ENCODE measurements around the gene EFCC1. TPM values are rescaled to one million over a fixed set of nuclear protein-coding genes. Genes with fewer than 3 reads are reported as not detected.
"Not testable (repeated sequence)": the region's sequence is repeated elsewhere in the genome, so short reads cannot be mapped to it uniquely, and the experiment has no call there.

Gene EFCC1
- total and polyA plus RNA-seq, 8 donors: 0.56 to 6.1 (median 0.73) TPM

DNA sequence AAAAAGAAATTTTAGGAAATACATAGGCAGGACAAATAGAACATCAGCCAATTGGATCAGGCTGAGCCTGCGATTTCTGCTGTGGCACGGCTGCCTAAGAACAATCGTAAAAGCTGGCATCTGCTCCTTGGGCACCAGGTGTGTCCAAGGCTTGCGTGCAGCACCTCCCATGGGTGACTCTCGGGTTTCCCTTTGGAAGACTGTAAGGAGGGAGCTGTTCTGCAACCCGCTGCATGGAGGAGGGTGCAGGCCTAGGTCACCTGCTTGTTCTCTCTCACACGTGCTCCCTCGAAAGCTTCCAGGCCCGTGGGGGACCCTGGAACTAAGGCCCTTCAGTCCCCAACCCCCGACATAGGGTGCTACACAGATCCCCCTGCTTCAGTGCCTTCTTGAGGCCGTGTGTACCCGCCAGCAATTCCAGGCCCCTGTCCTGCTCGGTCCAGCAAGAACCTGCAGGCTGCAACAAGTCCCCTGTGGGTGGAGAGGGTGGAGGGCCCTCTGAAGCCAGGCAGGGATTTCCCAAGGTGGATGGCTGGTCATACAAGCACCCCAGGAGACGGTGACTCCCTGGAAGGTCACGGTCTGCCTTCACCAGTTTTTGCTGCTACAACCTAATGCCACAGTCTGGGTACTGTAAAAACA is 62.9 kb downstream of the EFCC1 start:
- no peaks in the 10 kb centered on the region for H3K9me3 ChIP-seq
- H3K36me3 ChIP-seq: no peaks in the 10 kb centered on the region
- ATAC-seq: peak in 1 of 4 donors; percentile 17
- H3K27me3 ChIP-seq: no peaks in the 10 kb centered on the region
- TF ChIP-seq CTCF (IDR thresholded peaks at IDR 0.05): no peak
- intact Hi-C loops (cut with DNase I): no loop called here
- no peak overlapping the region for H3K4me3 ChIP-seq
- FAIRE-seq: no peak
- peak in 1 of 6 donors; percentile 34 for DNase-seq
- no peak overlapping the region for H3K27ac ChIP-seq
- peaks cover 0 to 3% (median 1%) of the 10 kb centered on the region in 3 donors for H3K4me1 ChIP-seq
- WGBS, 2 donors: 79 to 81% methylated on average over 15 of the region's 15 CpGs

DNA sequence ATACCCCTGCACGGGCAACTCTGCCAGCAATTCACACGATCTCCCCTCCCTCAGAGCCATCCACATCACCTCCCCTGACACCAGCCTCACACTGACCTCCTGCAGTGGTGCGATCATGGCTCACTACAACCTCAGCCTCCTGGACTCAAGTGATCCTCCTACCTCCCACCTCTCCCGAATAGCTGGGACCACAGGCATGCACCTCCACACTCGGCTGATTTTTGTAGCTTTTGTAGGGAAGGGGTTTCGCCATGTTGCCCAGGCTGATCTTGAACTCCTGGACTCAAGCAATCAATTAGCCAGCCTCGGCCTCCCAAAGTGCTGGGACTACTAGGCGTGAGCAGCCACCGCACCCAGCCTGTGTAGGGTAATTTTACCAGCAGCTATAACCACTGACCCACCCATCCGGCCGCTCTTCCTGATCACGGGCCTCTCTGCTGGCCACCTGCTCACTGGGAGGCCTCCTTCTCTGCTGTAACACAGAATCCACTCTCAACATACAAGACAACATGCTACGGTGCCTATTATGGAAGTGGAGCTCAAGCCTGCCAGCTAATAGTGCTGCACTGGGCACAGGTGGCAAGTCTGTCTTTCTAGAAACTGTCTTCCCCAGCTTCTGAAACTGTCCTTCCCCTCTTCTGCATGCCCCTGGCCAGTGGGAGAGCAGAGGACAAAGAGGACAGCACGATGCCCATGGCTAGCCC is 64.1 kb downstream of the EFCC1 start:
- Histone ChIP-seq H3K4me3 (no peak overlapping the region), H3K36me3 (no peaks in the 10 kb centered on the region), H3K4me1 (peaks cover 0 to 4% (median 0%) of the 10 kb centered on the region in 3 donors), H3K27ac (no peak overlapping the region), H3K27me3 (no peaks in the 10 kb centered on the region), H3K9me3 (no peaks in the 10 kb centered on the region)
- DNase-seq: peak in 1 of 6 donors; percentile 16
- ATAC-seq: no peak
- FAIRE-seq: no peak
- 89 to 94% methylated on average over 14 of the region's 14 CpGs for WGBS, 2 donors
- TF ChIP-seq CTCF (IDR thresholded peaks at IDR 0.05): no peak
- intact Hi-C loops (cut with DNase I): no loop called here

- no peak for FAIRE-seq
- Histone ChIP-seq H3K4me3 (no peak overlapping the region), H3K4me1 (peaks cover 0 to 4% (median 0%) of the 10 kb centered on the region in 3 donors), H3K9me3 (no peaks in the 10 kb centered on the region), H3K27me3 (no peaks in the 10 kb centered on the region), H3K27ac (no peak overlapping the region), H3K36me3 (no peaks in the 10 kb centered on the region)
- intact Hi-C loops (cut with DNase I): no loop called here
- no peak for ATAC-seq
- WGBS, 2 donors: 82 to 86% methylated on average over 4 of the region's 4 CpGs
- no peak for DNase-seq
- no peak for TF ChIP-seq CTCF (IDR thresholded peaks at IDR 0.05)
Measured at GRCh38 chr3:129065720-129066073, 64.6 kb downstream of the EFCC1 start.

- H3K36me3 ChIP-seq; H3K4me1 ChIP-seq; H3K27me3 ChIP-seq; H3K9me3 ChIP-seq; intact Hi-C loops (cut with DNase I): not testable (repeated sequence)
- TF ChIP-seq CTCF (IDR thresholded peaks at IDR 0.05): peak in 1 of 4 donors; percentile 24
- peak; percentile 30 to 66 (median 56) for ATAC-seq
- FAIRE-seq: peak; percentile 45
- peak in 4 of 6 donors; percentile 57 to 77 (median 71) for DNase-seq
- WGBS, 2 donors: 48 to 56% methylated on average over 7 of the region's 7 CpGs
- peak overlapping the region in 2 of 4 donors; percentile 42 to 49 for H3K4me3 ChIP-seq
- H3K27ac ChIP-seq: peak overlapping the region in 3 of 4 donors; percentile 53 to 75 (median 66)
Measured at GRCh38 chr3:129067719-129068118, 66.6 kb downstream of the EFCC1 start.

Measured in pancreas (tissue), 10 donors.